Stimulated activated CD8-positive, alpha-beta memory T cell treated with anti-CD3 and anti-CD28 coated beads, Interleukin-15, amount 100 ng/mL, for 1 hour (primary cell): ENCODE results near the gene PSMD2.
A peak's percentile ranks its signal among the peaks of the same experiment; 100 is the strongest.
"Not testable (repeated sequence)": the region's sequence is repeated elsewhere in the genome, so short reads cannot be mapped to it uniquely, and the experiment has no call there.

ENCODE experiments used
- DNase-seq: peaks from one replicate; pipeline ENCODE4 v3.0.0-alpha.2; 2020; ENCODE audit warnings: low read depth

The PSMD2 gene

GRCh38 chr3:184298759-184299487 lies at the start of gene PSMD2:
PSMD2 (plus strand) TSS chr3:184299241; CDS start chr3:184299267, 26 bp downstream.
- peak; percentile 97 for DNase-seq

- peak; percentile 87 for DNase-seq
These were observed 49.5 kb upstream of the PSMD2 start, which contains the start of gene EEF1AKMT4 for GRCh38 chr3:184249412-184250166. EEF1AKMT4 (plus strand) TSS chr3:184249672; CDS start chr3:184249695, 23 bp downstream.

GRCh38 chr3:184250167-184250828 lies 48.7 kb upstream of the PSMD2 start:
- peak; percentile 82 for DNase-seq

GRCh38 chr3:184255291-184256039 lies 43.6 kb upstream of the PSMD2 start:
- DNase-seq: no peak

- no peak for DNase-seq
These were observed 41.7 kb upstream of the PSMD2 start for GRCh38 chr3:184257083-184257915.

- no peak for DNase-seq
These were observed 40.1 kb upstream of the PSMD2 start for GRCh38 chr3:184258926-184259325.

- no peak for DNase-seq
These were observed 39.6 kb upstream of the PSMD2 start for GRCh38 chr3:184259396-184259877.

GRCh38 chr3:184259878-184260723 lies 38.9 kb upstream of the PSMD2 start:
- DNase-seq: no peak

- DNase-seq: no peak
These were observed 38.2 kb upstream of the PSMD2 start for GRCh38 chr3:184260724-184261269.

- no peak for DNase-seq
These were observed 37.7 kb upstream of the PSMD2 start, which contains the start of gene CAMK2N2 for GRCh38 chr3:184261270-184261853. CAMK2N2 (minus strand) TSS chr3:184261553; CDS start chr3:184261285, 268 bp downstream.

- no peak for DNase-seq
These were observed 36.9 kb upstream of the PSMD2 start for GRCh38 chr3:184261854-184262763.

- DNase-seq: no peak
These were observed 36.3 kb upstream of the PSMD2 start for GRCh38 chr3:184262764-184263179.

- DNase-seq: not testable (repeated sequence)
These were observed 31.8 kb upstream of the PSMD2 start for GRCh38 chr3:184267249-184267648.

GRCh38 chr3:184272269-184272668 lies 26.8 kb upstream of the PSMD2 start:
- DNase-seq: no peak

GRCh38 chr3:184275381-184275701 lies 23.7 kb upstream of the PSMD2 start:
- no peak for DNase-seq

- no peak for DNase-seq
These were observed 22.8 kb upstream of the PSMD2 start, which contains the start of gene ECE2 for GRCh38 chr3:184275961-184276910. ECE2 (plus strand) TSS chr3:184276022; CDS start chr3:184276154, 132 bp downstream.

- no peak for DNase-seq
These were observed 21.7 kb upstream of the PSMD2 start for GRCh38 chr3:184277366-184277765.
